Lung microvascular endothelial cell (primary cell): ENCODE measurements around the gene PADI6. TPM values are rescaled to one million over a fixed set of nuclear protein-coding genes. Genes with fewer than 3 reads are reported as not detected.
"Not testable (repeated sequence)": the region's sequence is repeated elsewhere in the genome, so short reads cannot be mapped to it uniquely, and the experiment has no call there.

Source experiments
- DNase-seq, 2 donors: peaks; one replicate each; pipeline versions ENCODE4 v3.0.0 to v3.0.0-alpha.2; 2010; ENCODE audit warnings: low read depth in 2 of 2
- total RNA-seq: library from RNA; depleted of rRNA; stranded (reverse); fragments of >200 nt; gene quantifications from 2 replicates; pipeline ENCODE4 v1.2.1, GENCODE V29; 2014

PADI6 gene
- total RNA-seq, 1 donor from 2014 or later, result not detected

DNA sequence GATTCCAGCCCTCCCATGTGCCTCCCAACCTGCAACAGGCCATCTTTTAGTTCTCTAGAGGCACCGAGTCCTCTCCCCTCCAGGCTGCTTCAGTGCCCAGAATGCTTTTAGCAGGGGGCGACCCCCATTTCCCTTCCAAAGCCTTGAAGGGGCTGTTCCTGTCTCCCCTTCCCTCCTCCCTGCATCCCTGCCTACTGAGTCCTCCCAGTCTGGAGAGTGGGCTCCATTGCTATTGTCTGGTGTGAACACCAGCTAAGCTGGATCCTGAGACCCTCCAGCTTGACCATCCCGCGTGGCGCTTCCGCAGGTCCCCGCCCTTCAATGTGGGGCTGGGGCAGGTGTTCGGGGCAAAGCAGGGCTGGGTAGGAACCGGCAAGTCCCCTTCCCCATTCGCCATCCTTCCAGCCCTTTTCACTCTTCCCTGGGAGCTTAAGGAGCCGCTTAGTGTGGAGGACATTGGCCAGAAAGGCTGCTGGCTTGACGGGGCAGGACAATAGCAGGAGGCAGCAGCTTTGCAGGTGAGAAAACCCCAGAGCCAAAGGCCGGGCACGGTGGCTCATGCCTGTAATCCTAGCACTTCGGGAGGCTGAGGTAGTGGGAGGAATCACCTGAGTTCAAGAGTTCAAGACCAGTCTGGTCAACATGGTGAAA is 32.2 kb downstream of the PADI6 start:
- DNase-seq, result no peak

DNA sequence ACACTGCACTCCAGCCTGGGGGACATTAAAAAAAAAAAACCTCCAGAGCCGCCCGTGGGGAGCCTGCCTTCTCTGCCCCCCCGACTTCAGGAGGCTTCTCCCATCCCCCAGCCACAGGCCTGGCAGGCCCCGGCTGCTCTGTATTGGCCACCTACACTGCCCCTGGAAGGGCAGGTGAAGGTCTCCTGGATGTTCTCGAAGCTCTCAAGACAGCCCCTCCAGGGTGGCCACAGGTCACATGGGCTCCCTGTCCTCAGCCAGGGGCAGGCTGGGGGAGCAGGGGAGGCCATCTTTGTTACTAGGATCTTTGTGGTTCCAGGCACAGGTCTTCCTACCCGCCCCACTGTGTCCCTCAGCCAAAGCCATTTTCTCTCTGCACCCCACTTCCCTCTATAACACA is 32.8 kb downstream of the PADI6 start:
- no peak for DNase-seq

DNA sequence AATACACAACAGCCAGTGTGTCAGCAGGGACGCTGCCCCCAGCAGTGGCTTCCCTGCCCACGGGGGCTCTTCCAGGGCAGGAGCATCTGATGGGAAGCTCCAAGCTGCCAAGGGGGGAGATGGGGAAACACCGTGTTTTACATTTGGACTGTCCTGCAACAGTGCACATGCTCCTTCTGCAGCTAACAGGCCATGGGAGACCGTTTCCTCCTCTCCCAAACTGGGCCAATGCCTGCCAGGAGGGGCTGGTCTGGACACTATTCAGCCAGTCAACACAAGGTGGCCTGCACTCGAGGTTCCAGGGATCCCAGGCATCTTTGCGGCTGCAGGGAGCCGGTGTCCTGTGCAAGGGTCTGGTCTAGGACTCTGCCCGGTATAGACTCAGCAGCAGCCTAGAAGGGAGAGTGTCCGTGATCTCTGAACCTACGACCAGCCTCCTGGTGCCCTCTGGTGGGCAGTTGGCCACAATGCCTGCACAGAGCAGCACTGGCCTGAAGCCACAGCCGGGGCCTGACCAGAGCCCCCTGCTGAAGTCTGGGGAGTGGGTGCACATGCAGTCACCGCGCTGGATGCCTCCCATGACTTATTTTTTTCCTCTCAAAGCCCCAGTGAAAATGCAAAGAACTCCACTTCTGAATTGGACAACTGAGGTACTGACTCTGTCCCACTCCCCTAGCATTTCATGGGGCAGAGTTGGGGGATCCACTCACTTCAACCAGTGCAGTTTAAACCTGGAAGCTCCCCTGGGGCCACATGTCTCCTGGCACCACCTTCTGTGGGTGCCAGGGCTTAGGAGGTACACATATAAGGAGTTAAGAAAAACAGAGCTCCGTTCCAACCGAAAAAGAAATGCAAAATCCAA is 34.1 kb downstream of the PADI6 start:
- DNase-seq, result peak; percentile 61 to 70

DNA sequence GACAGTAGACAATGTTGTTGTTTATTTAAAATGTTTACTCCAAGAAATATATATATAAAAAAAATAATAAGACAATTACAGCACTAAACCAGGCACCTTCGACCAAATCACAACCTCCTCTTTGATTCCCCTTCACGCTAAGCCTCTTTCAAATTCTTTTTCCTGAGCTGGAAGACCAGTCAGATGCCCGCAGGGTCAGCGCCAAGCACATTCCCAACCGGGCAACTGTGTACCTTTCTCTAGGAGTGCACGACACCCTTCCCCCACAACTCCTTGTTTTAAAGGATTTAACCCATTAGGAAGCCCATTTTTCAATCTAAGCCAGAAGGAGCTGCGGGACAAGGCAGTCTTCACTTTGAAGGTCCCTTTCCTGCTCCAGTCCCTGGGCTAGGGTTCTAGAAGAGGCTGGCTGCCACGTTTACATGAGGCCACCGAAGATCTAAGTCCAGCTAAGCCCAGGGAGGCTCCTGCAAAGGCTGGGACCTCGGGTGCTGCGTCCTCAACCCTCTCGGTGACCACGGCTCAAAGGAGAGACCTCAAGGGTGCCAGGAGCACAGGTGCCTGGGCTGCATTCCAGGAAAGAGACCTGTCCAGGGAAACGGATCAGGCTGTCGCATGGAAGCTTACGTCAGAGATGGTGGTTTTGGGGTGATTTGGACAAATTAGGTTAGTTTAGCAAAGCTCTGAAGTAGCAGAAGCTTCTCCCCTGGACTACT is 34.9 kb downstream of the PADI6 start:
- DNase-seq, result not testable (repeated sequence)

DNA sequence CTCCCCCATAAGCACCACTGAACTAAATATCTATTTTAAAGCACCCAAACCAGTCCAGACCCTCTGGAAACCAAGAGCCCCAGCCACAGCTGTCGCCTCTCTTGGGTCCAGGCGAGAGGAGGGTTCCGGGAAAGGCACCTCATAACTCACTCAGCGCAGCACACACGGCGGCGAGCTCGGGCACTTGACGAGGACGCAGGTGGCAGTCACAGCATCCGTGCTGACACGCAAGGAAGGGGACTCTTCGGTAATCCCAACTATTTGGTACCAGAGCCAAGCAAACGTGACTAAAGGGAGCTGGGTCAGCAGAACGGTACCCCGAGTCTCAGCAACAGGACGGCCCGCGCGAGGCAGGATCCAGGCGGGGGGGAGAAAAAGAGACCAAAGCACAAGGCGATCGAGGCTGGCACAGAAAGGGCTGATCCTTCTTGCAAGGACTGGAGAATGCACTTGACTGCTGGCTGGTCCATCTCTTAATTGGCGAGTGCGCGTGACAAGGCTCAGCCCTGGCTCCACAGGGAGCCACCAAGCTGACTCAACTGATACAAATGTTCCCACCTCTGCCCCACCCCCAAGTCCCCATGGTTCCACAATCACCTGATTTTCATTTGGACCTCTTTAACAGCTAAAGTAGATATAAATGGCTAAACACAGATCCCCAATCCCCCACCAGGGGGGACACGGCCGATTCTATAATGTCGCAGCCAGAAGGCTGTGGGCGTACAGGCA is 36.0 kb downstream of the PADI6 start:
- DNase-seq, result not testable (repeated sequence)

DNA sequence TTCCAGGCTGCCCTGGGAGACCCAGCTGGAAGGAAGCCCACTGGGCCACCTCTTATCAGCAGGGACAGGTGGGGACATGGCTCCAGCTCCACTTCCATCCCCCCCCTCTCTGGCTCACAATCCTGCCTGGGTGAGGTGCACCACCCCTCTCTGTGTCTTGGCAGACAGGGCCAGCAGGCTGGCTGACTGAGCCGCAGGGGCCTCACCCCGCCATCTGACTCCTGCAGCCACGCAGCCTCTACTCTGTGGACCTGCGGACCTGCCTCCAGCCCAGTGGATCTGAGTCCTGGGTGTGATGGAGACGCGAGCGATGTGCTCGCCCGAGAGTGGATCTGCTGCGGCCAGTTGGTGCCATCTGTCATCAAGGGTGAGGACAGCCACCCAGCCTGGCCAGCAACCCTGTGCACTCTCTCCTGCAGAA is 37.4 kb downstream of the PADI6 start:
- no peak for DNase-seq

DNA sequence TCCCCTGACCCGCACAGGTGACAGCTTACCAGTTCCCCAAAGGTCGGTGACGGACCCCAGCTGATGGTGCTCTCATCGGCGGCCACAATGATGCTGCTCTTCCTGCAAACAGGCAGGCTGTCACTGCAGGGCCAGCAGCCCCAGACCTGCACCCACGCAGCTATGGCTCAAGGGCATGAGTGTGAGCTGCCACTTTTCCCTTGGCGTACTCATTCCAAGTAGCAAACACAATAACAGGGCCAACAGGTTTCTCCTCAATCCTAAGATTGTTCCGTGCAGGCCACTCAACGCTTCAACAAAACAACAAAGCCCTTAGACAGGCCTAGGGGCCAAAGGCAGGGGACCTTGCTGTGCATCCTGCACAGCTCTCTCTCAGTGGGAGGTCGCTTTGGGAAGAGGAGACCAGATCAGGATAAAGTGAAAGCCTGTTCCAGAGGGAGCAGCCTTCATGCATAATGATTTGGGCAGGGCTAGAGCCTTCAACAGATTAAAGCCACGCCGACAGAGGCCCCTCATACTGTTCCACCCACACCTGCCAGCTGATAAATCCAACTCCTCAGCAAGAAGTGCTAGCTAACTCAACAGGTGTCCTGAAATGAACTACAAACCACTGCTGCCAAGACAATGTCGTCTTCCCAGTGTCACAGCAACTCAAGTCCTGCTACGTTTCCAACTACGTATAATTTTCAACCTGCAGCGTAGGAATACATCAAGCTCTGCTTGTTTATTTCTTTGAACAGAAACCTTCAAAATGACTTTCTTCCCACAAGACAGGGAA is 40.3 kb downstream of the PADI6 start:
- DNase-seq, result no peak

DNA sequence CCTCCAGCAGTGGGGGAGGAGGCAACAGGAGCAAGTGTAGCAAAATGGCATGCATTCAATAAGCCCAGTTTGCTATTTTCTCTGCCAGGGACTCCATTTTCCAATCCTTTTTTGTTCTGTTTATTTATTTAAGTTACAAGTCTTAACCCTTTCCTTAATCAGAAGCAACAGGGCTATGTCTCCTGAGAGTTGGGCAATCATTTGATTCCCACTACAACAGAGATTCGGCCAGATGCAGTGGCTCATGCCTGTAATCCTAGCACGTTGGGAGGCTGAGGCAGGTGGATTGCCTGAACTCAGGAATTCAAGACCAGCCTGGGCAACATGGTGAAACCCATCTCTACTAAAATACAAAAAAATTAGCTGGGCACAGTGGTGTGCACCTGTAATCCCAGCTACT is 42.0 kb downstream of the PADI6 start:
- DNase-seq, result no peak

DNA sequence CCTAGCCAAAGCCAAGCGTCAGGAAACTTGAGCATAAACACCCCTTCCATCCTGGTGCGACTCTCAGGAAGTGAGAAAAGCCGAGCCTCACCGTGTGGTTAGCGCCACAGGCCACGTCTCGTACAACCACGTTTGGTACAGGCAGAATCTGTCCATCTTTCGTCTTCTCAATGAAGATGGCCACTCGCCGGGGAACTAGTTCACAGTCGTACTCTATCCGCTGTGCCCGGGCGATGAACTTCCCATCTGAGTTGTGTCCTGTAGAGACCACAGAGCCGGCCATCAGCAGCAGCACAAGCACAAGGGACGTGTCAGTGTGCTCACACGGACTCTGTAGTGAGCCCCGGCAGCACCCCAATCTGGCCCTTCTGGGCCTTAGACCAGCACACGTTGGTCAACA is 44.4 kb downstream of the PADI6 start:
- DNase-seq, result no peak

DNA sequence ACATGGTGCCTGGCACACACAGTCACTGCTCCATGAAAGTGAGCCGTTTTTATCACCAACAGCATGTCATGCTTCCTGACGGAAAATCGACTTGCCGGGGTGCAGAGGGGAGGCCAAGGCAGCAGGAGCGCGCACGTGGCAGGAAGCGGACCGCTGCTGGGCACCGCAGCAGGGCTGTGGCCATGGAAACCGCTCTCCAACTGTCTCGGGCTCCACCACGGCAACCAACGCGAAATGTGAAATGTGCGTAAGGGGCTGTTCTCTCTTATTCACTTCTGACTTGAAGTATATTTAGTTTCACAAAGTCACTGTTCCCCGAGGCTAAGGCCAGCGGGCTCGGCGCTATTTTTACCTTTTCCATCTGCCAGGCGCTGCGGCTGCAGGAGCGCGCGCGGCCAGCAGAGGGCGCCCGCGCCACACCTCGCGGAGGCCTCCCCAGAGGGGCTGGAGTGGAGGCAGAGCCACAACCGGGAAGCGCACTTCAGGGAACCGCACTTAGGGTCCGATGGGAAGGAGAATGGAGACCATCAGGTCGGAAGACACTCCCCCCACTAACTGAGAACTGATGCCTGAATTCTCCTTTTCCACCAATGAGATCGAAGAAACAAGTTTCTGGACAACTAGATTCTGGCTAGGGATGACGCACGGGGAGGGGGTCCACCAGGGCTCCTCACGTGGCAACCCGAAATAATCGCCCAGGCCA is 47.8 kb downstream of the PADI6 start:
- peak; percentile 60 to 71 for DNase-seq

DNA sequence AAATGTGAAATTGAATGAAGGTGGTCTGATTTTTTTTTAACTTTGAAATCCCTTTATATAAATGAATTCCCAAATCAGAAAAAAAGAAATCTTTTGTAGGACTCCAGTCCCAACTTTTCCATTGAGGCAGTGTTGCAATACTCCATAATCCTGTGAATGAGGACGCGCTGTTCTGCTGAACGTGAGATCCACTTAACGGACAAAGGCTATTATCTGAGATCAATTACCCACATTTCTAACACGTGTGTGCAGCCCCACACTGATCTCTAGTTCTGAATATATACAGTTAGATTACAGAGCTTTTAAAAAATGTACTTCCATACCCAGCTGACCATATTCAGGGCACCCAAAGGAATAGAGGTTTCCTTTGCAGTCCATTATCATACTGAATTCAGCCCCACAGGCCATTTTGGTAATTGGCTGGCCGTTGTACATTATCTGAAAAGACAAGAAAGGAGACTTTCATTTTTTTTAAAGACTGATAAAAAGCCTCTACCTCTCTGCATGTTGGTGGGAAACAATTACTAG is 48.5 kb downstream of the PADI6 start:
- no peak for DNase-seq

DNA sequence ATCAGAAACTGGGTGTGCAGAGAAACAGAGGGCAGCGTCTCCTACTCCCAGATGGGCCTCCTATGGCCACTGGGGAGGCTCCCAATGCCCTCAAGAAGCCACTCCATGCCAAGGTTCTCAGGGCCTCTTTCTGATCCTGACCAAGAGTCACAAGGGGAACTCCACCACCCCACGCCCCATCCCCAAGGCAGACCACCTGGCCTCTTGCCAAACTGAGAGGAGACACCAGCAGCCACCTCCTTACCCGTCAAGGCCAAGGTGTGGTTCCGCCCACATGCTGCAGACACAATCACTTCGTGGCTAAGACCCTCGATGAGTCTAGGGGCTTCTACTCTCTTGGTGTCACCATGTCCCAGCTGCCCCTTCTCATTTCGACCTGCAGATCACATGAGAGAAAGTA is 50.5 kb downstream of the PADI6 start:
- DNase-seq, result no peak

DNA sequence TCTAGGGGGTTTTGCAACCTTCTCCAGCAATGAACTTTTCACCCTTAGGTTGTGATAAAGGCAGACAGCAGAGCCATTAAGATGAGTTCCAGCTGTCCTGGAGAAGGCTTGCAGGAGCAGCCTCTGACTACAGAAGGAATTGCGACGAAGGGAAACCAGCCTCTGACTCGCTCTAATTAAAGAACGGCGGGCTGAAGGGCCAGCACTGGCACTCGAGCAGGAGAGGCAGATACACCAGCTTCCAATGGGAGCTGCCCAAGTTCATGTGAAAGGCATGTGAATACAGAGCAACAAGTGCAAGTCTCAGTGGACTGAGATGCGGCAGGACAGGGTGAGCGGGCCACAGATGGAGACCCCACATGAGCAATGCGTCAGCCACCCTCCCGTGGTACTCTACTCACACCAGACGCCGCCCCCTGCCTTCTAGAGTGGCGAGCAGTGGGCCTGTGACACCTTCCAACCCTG is 51.8 kb downstream of the PADI6 start:
- DNase-seq, result no peak

DNA sequence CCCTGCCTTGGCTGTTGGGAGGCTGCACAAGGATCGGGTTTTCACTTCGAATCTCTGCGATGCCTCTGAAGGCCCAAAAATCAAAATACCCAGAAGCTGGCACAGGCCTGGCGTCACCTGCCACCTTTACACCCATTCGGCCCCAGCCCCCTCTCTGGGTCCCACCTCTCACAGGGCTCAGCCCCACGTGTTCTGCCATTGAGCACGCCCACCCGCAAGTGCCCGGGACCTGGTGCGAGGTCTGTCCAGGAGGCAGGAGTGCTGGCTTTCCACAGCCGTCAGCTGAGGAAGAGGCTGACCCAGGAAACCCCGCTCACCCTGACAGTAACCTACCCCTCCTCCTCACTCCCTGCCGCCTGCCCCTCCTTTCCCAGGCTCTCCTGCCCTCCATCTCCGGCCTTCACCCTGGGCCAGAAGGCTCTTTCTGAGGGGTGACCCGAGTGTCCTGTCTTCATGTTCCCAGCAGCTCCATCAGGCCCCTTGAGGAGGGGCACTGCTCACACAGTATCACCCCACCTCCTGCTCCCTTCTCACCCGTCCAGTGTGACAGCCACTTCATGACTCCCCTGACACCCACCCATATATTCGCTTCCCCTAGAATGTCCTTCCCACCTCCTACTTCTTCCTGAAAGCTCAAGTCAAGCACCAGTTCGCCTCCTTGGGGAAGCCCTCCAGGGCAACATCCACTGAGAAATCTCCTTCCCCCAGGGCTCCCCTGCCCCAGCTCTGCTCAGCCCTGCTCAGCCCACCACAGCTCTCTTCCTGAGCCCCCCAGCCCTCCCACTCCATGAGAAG is 54.0 kb downstream of the PADI6 start:
- no peak for DNase-seq

DNA sequence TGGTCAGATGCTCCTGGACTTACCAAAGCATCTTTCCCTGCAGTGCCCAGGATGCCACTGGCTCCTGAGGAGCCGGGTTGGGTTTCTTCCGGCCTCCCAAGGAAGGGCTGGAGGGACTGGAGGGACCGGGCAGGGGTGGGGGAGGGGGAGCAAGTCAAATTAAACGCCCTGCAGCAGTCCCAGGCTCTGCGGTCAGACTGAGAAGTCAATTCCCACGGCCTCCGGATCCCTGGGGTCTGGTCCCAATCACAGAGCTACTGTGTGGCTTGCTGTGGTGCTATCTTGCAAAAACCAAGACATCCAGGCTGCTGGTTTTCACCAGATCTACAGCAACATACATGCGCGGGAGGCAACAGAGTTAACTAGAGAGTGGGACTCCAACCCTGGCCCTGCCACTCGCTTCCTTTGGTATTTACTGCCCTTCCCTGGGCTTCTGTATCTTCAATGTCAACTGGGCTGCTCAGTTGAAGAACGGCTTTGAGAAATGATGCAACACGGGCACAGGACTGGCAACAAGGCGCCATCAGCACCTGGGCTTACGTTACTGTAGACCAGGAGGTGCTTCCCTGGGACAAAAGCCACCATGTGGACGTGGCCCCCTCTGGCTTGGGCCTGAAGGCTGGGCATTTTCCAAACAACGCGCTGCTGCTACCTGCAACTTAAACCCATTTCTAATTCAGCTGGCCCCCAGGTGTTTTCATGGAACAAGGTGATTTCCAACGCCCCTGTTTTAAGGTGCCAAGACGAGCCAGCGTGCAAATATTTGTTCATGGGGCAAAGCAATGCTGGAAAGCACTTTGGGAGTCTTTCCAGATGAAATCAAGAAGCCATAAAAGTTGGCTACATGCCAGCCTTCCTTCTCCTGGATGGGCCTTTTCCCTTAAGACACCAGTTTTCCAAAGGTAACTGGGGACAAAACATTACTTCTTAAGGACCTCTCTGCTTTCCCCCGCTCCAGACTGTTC is 56.0 kb downstream of the PADI6 start:
- DNase-seq, result no peak

DNA sequence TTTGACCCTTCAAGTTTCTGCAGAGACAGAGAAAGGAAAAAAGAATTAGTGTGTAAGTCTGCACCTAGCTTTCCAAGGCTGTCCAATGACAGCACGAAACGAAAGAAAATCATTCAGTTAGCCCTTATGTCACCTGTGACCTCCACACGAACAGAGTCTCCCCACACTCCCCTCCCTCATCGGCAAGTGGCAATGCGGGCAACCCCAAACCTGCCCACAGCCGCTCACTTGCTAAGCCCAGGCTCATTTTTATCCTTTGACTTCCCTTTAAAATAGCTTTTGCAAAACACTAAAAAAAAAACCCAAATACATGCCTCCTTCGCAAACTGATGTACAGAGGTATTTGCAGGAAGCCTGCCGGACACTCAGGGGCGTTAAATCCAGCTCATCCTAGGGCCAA is 57.2 kb downstream of the PADI6 start:
- DNase-seq, result no peak

DNA sequence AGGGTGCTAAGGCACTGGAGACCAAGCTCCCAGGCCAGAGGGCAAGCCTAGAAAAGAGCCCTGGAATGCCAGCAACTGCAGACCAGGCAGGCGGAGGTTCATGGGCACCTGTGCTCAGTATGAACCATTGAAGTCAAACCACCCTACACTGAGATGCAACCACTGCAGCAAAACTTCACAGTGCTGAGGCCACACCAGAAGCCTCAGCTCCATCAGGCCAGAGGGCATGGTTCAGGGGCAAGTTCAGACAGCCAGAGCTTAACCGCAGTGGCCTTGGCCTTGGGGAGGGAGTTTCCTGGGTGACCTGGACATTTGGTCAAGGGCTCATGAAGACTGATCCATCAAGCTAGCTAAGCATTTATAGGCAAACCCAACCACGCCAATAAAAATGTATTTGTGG is 60.4 kb downstream of the PADI6 start:
- no peak for DNase-seq

DNA sequence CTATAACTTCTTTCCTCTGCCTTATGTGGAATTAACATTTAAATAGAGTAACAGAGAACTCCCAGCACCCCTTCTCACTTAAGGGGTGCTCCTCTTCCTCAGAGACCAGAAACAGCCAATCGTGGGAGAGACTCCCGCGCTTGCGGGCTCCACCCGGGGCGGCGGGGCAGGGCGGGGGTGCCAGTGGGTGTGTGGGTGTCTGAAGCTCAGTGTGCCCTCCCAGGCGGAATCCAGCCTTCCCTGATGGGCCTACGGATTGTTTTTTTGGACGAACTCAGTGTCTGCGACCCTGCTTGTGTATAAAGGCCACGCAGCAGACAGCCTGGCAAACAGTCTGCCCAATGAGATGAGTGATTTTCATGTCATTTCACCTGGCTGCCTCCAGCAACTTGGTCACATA is 61.3 kb downstream of the PADI6 start:
- DNase-seq, result no peak
